HG02763 (cell line): ENCODE results near the gene BTBD2.
A peak's percentile ranks its signal among the peaks of the same experiment; 100 is the strongest.

Source experiments
- ATAC-seq: cut with Tn5 transposase; IDR thresholded peaks from one replicate; pipeline ENCODE4 v1.9.1; 2021; ENCODE audit warnings: mild to moderate bottlenecking, moderate library complexity; ENCODE audit not compliant: unreplicated experiment

BTBD2 gene

GRCh38 chr19:2015608-2015950 is at the start of gene BTBD2:
Gene BTBD2, minus strand, starts transcription at chr19:2015714. Its CDS starts 11 bp downstream, at chr19:2015703.
- ATAC-seq, result no peak

DNA sequence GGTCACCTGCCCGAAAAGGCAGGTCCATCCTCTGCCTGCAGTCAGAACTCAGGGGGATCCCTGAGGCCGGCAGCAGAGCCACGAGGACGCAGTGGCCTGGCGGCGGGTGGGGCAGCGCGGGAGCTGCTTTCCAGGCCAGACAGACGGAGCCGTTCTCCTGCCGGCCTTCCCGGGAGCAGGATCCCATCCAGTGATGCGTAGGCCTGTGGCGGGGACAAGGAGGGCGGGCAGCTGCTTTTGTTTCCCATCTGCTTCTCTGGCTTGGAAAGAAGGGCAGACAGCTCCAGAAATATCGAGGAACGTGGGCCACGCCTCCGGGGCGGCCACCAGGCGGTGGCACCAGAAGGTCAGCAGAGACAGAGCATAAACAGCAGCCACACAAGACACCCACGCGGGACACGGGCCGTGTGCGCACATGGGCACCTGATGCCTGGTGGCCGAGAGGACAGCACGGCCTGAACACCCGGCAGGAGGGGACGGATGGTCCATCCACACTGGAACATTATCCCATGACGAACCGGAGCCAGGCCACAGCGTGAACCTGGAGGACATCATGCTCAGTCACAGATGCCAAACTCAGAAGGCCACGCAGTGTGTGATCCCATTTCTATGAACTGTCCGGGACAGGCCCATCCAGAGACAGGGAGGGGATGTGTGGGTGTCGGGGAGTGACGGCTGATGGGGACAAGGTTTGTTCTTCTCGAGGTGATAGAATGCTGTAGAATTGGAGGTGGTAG is 49.4 kb upstream of the BTBD2 start:
- no peak for ATAC-seq

DNA sequence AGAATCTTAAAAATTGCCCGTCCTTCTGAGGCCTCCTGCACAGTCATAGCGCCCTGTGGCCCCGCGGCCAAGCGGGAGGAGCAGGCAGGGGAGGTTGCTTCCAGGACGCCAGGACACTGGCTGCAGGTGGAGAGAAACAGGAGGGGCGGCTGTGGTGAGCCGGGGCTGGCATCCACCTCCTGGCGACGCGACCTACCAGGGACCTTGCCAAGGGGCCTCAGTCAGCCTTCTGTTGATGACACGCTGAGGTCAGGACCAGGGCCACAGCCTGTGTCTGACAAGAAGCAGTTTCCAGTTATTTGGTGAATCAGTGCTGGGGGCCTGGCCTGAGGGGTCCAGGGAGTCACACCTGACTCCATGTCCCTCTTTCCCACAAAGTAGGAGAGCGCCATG is 48.9 kb upstream of the BTBD2 start:
- ATAC-seq, result no peak

- no peak for ATAC-seq
Observed at GRCh38 chr19:2063824-2064223, 48.3 kb upstream of the BTBD2 start.

DNA sequence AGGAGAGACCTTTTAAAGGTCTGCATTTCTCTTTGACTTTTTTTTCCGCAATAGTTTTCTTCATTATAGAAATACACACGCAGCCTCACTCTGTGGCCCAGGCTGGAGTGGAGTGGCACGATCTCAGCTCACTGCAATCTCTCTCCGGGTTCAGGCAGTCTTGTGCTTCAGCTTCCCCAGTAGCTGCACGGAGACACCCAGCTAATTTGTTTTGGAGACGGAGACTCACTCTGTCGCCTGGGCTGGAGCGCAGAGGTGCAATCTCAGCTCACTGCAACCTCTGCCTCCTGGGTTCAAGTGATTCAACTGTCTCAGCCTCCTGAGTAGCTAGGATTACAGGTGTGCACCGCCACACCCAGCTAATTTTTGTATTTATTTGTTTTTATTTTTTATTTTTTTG is 47.3 kb upstream of the BTBD2 start:
- no peak for ATAC-seq

- no peak for ATAC-seq
Observed at GRCh38 chr19:2062389-2062729, 46.8 kb upstream of the BTBD2 start.

- peak; percentile 78 for ATAC-seq
Observed at GRCh38 chr19:2061495-2062388, 46.2 kb upstream of the BTBD2 start.

DNA sequence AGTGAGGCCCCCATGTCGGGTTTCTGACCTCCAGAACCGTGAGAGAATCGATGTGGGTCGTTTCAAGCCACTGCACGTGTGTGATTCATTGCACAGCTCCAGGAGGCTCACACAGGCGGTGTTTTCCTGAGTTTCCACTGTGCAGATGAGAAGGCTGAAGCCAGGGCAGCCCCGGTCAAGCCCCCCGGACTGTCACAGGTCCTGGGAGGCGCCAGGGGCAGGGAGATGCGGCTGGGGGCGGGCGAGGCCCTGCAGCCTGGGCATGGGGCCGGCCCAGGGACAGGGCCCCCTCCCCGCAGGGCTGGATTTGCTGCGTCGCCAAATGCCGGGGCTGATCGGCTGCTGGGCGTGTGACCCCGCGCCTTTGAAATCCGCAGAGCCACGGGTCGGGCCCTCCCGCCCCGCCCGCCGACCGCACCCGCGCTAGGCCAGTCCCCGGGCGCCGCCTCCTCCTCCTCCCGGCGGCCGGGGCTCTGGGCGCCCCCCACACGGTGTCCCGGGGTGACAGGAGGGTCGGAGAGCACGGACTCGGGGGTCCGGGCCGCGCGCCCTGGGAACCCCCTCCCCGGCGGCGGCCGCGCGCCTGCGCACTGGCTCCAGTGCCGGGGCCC is 45.5 kb upstream of the BTBD2 start:
- no peak for ATAC-seq

- ATAC-seq, result no peak
Observed at GRCh38 chr19:2059422-2060201, 44.1 kb upstream of the BTBD2 start.

DNA sequence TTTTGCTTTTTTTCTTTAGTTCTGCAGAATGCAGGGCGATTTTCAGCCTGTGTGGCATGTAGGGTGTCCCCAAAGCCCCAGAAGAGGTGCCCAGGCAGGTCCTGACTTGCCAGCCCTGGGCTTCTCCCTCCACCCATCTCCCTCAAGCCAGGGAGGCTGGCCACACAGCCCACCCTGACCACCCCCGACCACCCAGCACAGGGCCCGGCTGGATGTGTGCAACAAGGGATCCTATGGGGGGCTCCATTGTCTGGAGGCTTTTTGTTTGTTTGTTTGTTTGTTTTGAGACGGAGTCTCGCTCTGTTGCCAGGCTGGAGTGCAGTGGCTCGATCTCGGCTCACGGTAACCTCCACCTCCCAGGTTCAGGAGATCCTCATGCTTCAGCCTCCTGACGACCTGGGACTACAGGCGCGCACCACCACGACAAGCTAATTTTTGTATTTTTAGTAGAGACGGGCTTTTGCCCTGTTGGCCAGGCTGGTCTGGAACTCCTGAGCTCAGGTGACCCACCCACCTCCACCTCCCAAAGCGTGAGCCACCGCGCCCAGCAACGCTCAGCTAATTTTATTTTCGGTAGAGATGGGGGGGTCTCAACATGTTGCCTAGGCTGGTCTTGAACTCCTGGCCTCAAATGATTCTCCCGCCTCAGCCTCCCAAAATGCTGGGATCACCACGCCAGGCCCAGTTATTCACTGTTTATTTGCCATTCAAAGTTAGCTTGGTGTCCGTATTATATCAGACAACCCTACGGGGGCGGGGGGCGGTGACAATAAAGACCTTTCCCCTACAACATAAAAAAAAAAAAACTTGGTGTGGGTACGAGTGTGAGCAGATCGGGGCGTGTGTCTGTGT is 43.3 kb upstream of the BTBD2 start:
- no peak for ATAC-seq

DNA sequence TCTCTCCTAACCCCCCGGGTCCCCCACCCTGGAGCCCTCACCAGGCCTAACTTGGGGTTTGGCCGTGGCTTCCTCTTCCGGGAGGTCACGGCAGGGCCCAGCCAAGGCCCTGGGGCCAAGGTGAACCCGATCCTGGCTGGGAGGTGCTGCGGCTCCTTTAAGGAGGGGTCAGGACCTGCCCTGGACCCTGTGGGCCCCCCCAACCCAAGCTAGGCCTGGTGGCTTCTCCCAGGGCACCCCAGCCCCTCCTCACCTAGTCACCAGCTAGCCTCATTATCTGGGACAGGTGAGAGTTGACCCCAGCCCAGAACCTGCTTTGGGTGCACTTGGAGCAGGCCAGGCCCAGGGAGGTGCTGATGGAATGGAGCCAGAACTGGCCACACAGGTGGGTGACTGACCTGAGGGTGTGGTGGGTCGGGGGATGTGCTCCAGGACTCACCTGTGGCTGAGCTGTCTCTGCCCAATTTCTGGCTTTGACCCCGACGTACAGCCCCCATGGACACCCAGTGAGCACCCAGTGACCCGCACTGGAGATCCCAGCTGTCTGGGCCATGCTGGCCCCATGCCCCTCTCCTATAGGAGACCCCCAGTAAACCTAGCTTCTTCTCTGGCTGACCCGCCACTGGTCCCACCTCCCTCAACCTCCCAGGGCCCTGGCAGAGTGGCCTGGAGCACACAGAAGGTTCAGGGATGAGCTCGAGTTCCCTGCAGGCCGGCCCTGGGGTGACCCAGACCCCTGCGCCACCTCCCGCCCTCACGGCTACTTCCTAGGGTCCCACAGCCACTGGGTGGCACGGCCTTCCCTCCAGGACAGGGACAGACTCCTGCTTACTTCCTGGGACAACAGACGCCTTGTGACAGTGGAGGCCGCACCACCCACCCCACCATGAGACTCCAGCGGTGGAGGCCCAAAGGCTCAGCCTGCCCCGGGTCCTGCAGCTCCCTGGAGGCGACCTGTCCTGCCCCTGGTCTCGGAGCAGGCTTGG is 42.3 kb upstream of the BTBD2 start:
- no peak for ATAC-seq

DNA sequence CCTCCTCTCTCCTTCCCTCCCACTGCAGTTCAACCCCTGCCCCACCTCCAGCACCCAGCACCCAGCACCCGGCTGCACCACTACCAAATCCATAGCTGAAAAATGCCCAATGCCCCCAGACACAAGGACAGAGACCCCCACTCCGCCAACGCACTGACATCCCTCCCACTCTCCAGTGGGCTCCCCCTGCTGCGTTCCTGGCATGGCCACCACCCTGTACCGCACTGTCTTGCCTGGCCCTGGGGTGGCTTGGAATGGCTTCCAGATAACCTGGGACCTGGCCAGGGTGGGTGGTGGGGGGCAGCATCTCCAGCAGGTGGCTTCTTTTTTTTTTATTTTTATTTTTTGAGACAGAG is 41.3 kb upstream of the BTBD2 start:
- ATAC-seq, result no peak

- ATAC-seq, result no peak
Observed at GRCh38 chr19:2055931-2056836, 40.7 kb upstream of the BTBD2 start.

- no peak for ATAC-seq
Observed at GRCh38 chr19:2054763-2055162, 39.2 kb upstream of the BTBD2 start.

GRCh38 chr19:2053601-2054389 is 38.3 kb upstream of the BTBD2 start:
- no peak for ATAC-seq

GRCh38 chr19:2051773-2052704 is 36.5 kb upstream of the BTBD2 start:
- ATAC-seq, result no peak
